Lower leg skin (tissue), 3 donors: ENCODE measurements around the gene PYGB.

Experiments
- CTCF ChIP-seq, 3 donors: fragments of 450-650 bp; IDR thresholded peaks; one replicate each; pipeline ENCODE4 v1.5.1; 2016; ENCODE audit warnings: antibody characterized with exemption in 3 of 3, mild to moderate bottlenecking in 3 of 3, moderate library complexity in 2 of 3
- POLR2A ChIP-seq, 2 donors: fragments of 450-650 bp; IDR thresholded peaks; one replicate each; pipeline ENCODE4 v1.6.1; 2016 to 2017; ENCODE audit warnings: antibody characterized with exemption in 2 of 2, mild to moderate bottlenecking in 1 of 2, moderate library complexity in 1 of 2

- TF ChIP-seq CTCF (IDR thresholded peaks at IDR 0.05), result no peak
- TF ChIP-seq POLR2A (IDR thresholded peaks at IDR 0.05), result no peak
Measured at GRCh38 chr20:25314497-25315417, 66.9 kb downstream of the PYGB start.
